ENCODE measurements around the gene MYH10. TPM values are rescaled to one million over a fixed set of nuclear protein-coding genes. Genes with fewer than 3 reads are reported as not detected.

Gene MYH10
- total and polyA plus RNA-seq, 7 donors, result 1.8 to 34.2 (median 1.9) TPM

DNA sequence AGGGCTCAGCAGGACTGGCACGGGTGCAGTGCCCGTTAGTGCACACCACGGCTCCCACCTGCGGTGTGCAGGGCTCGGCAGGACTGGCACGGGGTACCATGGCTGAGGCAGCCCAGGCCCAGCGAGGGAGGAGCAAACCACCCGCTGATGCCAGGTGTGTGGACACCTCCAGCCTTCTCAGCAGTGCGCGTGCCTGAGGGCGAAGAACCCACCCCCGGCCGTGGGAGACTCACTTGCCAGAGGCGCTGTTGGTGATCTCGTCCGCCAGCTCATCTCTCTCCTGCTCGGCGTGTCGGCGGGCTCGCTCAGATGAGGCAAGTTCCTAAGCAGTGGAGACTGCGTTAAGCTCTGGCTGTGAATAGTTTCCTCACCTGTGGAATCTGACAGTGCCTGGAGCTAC, 149.4 kb downstream of the MYH10 start:
- no peak overlapping the region for H3K4me3 ChIP-seq
- H3K9me3 ChIP-seq, result no peaks in the 10 kb centered on the region
- WGBS, 3 donors, result 90 to 91% (median 90%) methylated on average over 18 to 21 of the region's 22 CpGs
- H3K27ac ChIP-seq, result no peak overlapping the region
- intact Hi-C loops (cut with DNase I), result no loop called here
- no peaks in the 10 kb centered on the region for H3K27me3 ChIP-seq (ENCODE audit: insufficient read depth in 3 of 3, low read length in 2 of 3)
- TF ChIP-seq, protein P1, sequence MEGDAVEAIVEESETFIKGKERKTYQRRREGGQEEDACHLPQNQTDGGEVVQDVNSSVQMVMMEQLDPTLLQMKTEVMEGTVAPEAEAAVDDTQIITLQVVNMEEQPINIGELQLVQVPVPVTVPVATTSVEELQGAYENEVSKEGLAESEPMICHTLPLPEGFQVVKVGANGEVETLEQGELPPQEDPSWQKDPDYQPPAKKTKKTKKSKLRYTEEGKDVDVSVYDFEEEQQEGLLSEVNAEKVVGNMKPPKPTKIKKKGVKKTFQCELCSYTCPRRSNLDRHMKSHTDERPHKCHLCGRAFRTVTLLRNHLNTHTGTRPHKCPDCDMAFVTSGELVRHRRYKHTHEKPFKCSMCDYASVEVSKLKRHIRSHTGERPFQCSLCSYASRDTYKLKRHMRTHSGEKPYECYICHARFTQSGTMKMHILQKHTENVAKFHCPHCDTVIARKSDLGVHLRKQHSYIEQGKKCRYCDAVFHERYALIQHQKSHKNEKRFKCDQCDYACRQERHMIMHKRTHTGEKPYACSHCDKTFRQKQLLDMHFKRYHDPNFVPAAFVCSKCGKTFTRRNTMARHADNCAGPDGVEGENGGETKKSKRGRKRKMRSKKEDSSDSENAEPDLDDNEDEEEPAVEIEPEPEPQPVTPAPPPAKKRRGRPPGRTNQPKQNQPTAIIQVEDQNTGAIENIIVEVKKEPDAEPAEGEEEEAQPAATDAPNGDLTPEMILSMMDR (IDR thresholded peaks at IDR 0.05), result no peak
- no peaks in the 10 kb centered on the region for H3K4me1 ChIP-seq
- H3K36me3 ChIP-seq (ENCODE audit: insufficient read depth in 1 of 2, low read depth in 1 of 2), result peaks cover 0 to 29% of the 10 kb centered on the region in 2 donors
- DNase-seq (no peak), ATAC-seq (no peak)

GRCh38 chr17:8480011-8480976, 150.2 kb downstream of the MYH10 start:
- Histone ChIP-seq H3K27ac (no peak overlapping the region), H3K9me3 (no peaks in the 10 kb centered on the region), H3K36me3 (ENCODE audit: insufficient read depth in 1 of 2, low read depth in 1 of 2) (peaks cover 0 to 37% of the 10 kb centered on the region in 2 donors), H3K27me3 (ENCODE audit: insufficient read depth in 3 of 3, low read length in 2 of 3) (no peaks in the 10 kb centered on the region), H3K4me1 (no peaks in the 10 kb centered on the region), H3K4me3 (no peak overlapping the region)
- TF ChIP-seq, protein P1 (IDR thresholded peaks at IDR 0.05), result no peak
- intact Hi-C loops (cut with DNase I), result no loop called here
- ATAC-seq (peak in 2 of 4 donors; percentile 12 to 13), DNase-seq (no peak)
- 49 to 74% (median 52%) methylated on average over 30 to 33 of the region's 33 CpGs for WGBS, 3 donors

DNA sequence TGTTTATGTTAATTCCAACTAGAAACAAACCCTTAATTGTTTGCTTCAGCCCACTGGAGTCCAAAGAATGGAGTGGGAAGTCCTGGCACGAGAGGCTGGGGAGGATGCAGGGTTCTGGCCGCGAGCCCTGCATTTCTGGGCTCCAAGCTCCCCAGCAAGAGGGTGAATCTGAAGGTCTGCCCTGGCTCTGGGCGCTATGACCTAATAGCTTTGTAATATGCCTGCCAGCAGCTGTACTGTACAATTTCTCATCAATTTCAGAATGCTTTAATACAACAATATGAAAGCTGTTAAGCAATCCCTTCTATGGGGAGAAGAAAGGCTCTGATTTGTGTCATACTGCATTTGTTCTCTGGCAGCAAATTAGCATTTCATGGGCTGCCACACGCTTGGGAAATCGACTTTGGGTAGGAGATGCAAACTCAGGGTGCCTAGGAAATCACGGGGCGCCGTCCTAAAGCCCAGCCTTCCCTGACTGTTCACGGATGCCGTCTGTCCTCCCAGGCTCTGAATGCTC, 151.0 kb downstream of the MYH10 start:
- intact Hi-C loops (cut with DNase I), result no loop called here
- no peaks in the 10 kb centered on the region for H3K4me1 ChIP-seq
- peaks cover 0 to 45% of the 10 kb centered on the region in 2 donors for H3K36me3 ChIP-seq (ENCODE audit: insufficient read depth in 1 of 2, low read depth in 1 of 2)
- ATAC-seq (peak in 3 of 4 donors; percentile 34 to 45 (median 38)), DNase-seq (peak in 1 of 2 donors; percentile 61)
- H3K4me3 ChIP-seq, result no peak overlapping the region
- TF ChIP-seq, protein P1 (IDR thresholded peaks at IDR 0.05), result no peak
- H3K27me3 ChIP-seq (ENCODE audit: insufficient read depth in 3 of 3, low read length in 2 of 3), result no peaks in the 10 kb centered on the region
- 27 to 45% (median 35%) methylated on average over 11 of the region's 11 CpGs for WGBS, 3 donors
- H3K27ac ChIP-seq, result no peak overlapping the region
- no peaks in the 10 kb centered on the region for H3K9me3 ChIP-seq

- DNase-seq, result no peak
- no peaks in the 10 kb centered on the region for H3K27me3 ChIP-seq (ENCODE audit: insufficient read depth in 3 of 3, low read length in 2 of 3)
- no peak overlapping the region for H3K27ac ChIP-seq
- intact Hi-C loops (cut with DNase I), result no loop called here
- ATAC-seq, result no peak
- TF ChIP-seq, protein P1 (IDR thresholded peaks at IDR 0.05), result no peak
- no peaks in the 10 kb centered on the region for H3K4me1 ChIP-seq
- no peaks in the 10 kb centered on the region for H3K9me3 ChIP-seq
- peaks cover 0 to 61% of the 10 kb centered on the region in 2 donors for H3K36me3 ChIP-seq (ENCODE audit: insufficient read depth in 1 of 2, low read depth in 1 of 2)
- 87 to 90% (median 88%) methylated on average over 22 of the region's 22 CpGs for WGBS, 3 donors
- H3K4me3 ChIP-seq, result no peak overlapping the region
Observed at GRCh38 chr17:8477715-8478441, 152.6 kb downstream of the MYH10 start.

All from psoas muscle (tissue), 8 donors.